HEK293 (cell line): ENCODE measurements around the gene ATP5ME.

Experiments
- KLF1 ChIP-seq: fragments of 450-650 bp; formaldehyde crosslinking; IDR thresholded peaks from 2 replicates; pipeline ENCODE4 v1.5.1; 2016; ENCODE audit warnings: missing biosample characterization, missing genetic modification characterization
- REST ChIP-seq: fragments of 450-650 bp; formaldehyde crosslinking; IDR thresholded peaks from 2 replicates; pipeline ENCODE4 v1.5.1; 2016; ENCODE audit warnings: missing biosample characterization, missing genetic modification characterization
- TCF7L2 ChIP-seq: IDR thresholded peaks from 2 replicates; pipeline ENCODE4 v1.6.1; 2011; ENCODE audit warnings: low read depth, mild to moderate bottlenecking, inconsistent platforms, low read length, moderate library complexity, borderline replicate concordance
- ZNF239 ChIP-seq: fragments of 450-650 bp; formaldehyde crosslinking; IDR thresholded peaks from 2 replicates; pipeline ENCODE4 v1.5.1; 2016; ENCODE audit warnings: missing biosample characterization, missing genetic modification characterization
- ZNF274 ChIP-seq, 2 experiments: fragments of 200-500 bp in 1 of 2; fragments of 450-650 bp in 1 of 2; sonication (Bioruptor generic) in 1 of 2; formaldehyde crosslinking in 1 of 2; IDR thresholded peaks; 2 replicates each; pipeline versions ENCODE4 v1.5.1 to v1.6.1; 2014 to 2016; ENCODE audit warnings: borderline replicate concordance in 1 of 2, inconsistent platforms in 1 of 2, low read length in 1 of 2, missing biosample characterization in 1 of 2, missing genetic modification characterization in 1 of 2
- ZNF324 ChIP-seq: fragments of 450-650 bp; formaldehyde crosslinking; IDR thresholded peaks from 2 replicates; pipeline ENCODE4 v1.5.1; 2016; ENCODE audit warnings: missing biosample characterization, missing genetic modification characterization
- ZNF391 ChIP-seq: fragments of 450-650 bp; formaldehyde crosslinking; IDR thresholded peaks from 2 replicates; pipeline ENCODE4 v1.5.1; 2016; ENCODE audit warnings: low read depth, missing biosample characterization, missing genetic modification characterization, borderline replicate concordance
- ZNF560 ChIP-seq: fragments of 450-650 bp; formaldehyde crosslinking; IDR thresholded peaks from 2 replicates; pipeline ENCODE4 v1.5.1; 2017; ENCODE audit warnings: missing biosample characterization, missing genetic modification characterization, borderline replicate concordance
- ZNF792 ChIP-seq: fragments of 450-650 bp; formaldehyde crosslinking; IDR thresholded peaks from 2 replicates; pipeline ENCODE4 v1.5.1; 2016; ENCODE audit warnings: missing biosample characterization, missing genetic modification characterization
- TF ChIP-seq, protein P1 (sequence below): fragments of 450-650 bp; formaldehyde crosslinking; IDR thresholded peaks from 2 replicates; pipeline ENCODE4 v1.5.1; 2016; ENCODE audit warnings: missing biosample characterization, missing genetic modification characterization

- TF ChIP-seq, protein P1, sequence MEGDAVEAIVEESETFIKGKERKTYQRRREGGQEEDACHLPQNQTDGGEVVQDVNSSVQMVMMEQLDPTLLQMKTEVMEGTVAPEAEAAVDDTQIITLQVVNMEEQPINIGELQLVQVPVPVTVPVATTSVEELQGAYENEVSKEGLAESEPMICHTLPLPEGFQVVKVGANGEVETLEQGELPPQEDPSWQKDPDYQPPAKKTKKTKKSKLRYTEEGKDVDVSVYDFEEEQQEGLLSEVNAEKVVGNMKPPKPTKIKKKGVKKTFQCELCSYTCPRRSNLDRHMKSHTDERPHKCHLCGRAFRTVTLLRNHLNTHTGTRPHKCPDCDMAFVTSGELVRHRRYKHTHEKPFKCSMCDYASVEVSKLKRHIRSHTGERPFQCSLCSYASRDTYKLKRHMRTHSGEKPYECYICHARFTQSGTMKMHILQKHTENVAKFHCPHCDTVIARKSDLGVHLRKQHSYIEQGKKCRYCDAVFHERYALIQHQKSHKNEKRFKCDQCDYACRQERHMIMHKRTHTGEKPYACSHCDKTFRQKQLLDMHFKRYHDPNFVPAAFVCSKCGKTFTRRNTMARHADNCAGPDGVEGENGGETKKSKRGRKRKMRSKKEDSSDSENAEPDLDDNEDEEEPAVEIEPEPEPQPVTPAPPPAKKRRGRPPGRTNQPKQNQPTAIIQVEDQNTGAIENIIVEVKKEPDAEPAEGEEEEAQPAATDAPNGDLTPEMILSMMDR (tag by site-specific recombination): no peak
- no peak for TF ChIP-seq ZNF324 (tag by site-specific recombination)
- TF ChIP-seq TCF7L2: no peak
- no peak for TF ChIP-seq ZNF391 (tag by site-specific recombination)
- no peak for TF ChIP-seq REST (tag by site-specific recombination)
- TF ChIP-seq ZNF560 (tag by site-specific recombination): no peak
- TF ChIP-seq ZNF239: no peak
- TF ChIP-seq KLF1: no peak
- no peak for TF ChIP-seq ZNF274 (IDR thresholded peaks at IDR 0.05; ENCODE audit: low read length)
- TF ChIP-seq ZNF274 (tag by site-specific recombination; IDR thresholded peaks at IDR 0.05; ENCODE audit: borderline replicate concordance): no peak
- no peak for TF ChIP-seq ZNF792 (tag by site-specific recombination)
Measured at GRCh38 chr4:717601-718320, 43.7 kb upstream of the ATP5ME start.
